Stimulated activated CD4-positive, alpha-beta T cell treated with anti-CD3 and anti-CD28 coated beads, TNF-alpha, amount 100 ng/mL, for 1 hour (primary cell): ENCODE results near the gene PLA2G2C.
"Not testable (repeated sequence)": the region's sequence is repeated elsewhere in the genome, so short reads cannot be mapped to it uniquely, and the experiment has no call there.

ENCODE experiments used
- DNase-seq, 3 donors: peaks; one replicate each; pipeline ENCODE4 v3.0.0-alpha.2; 2020; ENCODE audit warnings: low read depth in 3 of 3, low spot score in 1 of 3

Gene PLA2G2C, protein sequence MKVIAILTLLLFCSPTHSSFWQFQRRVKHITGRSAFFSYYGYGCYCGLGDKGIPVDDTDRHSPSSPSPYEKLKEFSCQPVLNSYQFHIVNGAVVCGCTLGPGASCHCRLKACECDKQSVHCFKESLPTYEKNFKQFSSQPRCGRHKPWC

GRCh38 chr1:20185834-20186782, at the start of gene PLA2G2C, which contains the start of gene UBXN10:
PLA2G2C (minus strand) TSS chr1:20186518; CDS start chr1:20177363, 9,155 bp downstream.
UBXN10 (plus strand) TSS chr1:20186096; CDS start chr1:20190562, 4,466 bp downstream.
- peak in 2 of 3 donors; percentile 2 to 41 for DNase-seq

- DNase-seq, result no peak
Measured at GRCh38 chr1:20234788-20235535, 48.6 kb upstream of the PLA2G2C start.

DNA sequence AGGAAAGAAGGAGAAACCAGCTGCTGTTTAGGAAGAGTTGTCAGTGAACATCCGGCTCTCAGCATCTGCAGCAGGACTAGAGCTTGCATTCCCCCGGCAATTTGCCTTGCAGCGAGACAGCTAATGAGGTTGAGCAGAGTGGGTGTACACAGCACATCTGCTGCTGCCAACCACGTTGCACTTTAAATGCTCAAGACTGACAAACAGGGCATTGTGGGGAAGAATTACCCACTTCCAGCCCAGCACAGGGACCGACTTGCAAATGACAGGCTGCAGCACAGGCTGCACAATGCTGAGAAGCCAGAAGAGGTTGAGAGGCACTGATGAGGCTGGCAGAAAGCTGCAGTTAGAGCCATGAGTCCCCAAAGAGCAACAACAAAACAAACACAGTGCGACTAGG, 47.5 kb upstream of the PLA2G2C start:
- no peak for DNase-seq

DNA sequence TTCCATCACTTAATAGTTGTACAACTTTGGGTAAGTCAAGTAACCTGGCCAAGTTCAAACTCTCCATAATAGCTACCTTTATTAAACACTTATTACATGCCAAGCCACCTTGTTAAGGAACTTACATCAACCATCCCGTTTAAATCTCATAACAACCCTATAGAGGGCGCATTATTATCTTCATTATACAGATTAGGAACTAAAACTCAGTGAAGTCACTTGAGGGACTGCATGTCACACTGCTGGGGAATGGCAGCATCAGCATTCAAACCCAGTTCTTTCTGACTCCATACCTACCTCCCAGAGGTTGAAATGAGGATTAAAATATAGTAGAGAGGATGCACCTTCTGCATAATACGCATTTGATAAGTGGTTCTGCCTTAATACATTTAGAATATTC, 47.1 kb upstream of the PLA2G2C start:
- no peak for DNase-seq

DNA sequence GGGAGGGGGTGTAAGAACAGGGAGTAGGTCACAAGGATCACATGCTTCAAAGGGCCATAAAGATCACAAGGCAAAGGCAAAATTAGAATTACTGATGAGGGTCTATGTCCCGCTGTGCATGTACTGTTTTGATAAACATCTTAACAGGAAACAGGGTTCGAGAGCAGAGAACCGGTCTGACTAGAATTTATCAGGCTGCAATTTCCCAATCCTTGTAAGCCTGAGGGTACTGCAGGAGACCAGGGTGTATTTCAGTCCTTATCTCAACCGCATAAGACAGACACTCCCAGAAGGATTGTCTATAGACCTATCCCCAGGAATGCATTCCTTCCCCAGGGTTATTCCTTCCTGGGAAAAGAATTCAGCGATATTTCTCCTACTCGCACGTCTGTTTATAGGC, 46.2 kb upstream of the PLA2G2C start:
- not testable (repeated sequence) for DNase-seq

DNA sequence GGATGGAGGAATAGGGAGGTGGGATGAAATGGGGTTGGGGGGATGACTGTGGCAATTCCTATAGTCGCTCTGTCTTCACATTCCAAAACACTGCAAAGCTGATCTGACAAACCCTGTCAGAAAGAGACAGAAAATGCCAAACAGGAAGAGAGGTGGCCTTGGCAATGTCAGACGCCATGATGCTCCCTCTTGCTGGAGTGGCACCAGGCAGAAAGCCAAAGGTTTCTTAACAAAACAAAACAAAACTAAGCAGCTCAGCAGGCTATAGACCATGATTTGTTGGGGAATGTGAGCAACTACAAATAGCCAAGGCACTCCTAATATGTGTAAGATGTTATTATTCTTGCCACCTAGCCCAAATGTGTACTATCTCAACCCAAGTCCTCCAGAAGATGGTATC, 42.9 kb upstream of the PLA2G2C start:
- DNase-seq, result no peak

GRCh38 chr1:20228314-20228825, 42.1 kb upstream of the PLA2G2C start:
- no peak for DNase-seq

DNA sequence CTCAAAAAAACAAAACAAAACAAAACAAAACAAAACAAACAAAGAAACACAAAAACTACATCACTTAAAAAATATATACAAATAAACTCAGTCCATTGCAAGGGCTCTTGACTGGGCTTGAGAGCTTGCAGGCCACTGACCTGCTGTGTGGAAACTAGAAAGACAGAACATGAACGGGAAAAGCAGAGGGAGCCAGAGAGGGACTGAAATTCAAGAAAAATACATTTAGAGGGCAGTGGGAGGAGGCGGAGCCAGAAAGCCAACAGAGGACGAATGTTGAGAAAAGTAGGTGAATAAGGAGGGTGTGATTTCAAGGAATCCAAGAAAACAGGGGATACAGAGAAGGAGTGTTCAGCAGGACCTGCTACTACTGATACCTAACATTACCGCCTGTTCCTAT, 41.4 kb upstream of the PLA2G2C start:
- DNase-seq, result no peak

DNA sequence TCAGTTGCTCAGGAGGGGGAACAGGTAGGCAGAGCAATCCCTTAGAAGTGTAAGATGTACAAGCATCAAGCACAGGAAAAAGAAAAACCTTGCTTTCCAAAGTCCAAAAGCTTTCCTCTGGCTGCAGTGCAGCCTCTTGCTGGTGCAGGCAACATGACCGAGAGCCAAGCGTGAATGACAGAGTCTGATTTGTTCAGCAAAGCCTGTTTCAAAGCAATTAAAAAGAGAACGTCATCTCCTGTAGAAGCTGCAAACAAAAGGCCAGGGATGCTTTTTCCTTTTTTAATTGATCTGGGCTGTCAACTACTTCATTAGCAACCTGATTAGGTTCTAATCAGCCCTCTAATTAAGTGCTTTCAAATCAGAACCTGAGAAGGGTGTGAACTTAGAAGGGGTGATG, 38.2 kb upstream of the PLA2G2C start:
- no peak for DNase-seq

GRCh38 chr1:20223551-20224419, 37.5 kb upstream of the PLA2G2C start:
- DNase-seq, result no peak

- DNase-seq, result no peak
Measured at GRCh38 chr1:20223106-20223505, 36.8 kb upstream of the PLA2G2C start.

DNA sequence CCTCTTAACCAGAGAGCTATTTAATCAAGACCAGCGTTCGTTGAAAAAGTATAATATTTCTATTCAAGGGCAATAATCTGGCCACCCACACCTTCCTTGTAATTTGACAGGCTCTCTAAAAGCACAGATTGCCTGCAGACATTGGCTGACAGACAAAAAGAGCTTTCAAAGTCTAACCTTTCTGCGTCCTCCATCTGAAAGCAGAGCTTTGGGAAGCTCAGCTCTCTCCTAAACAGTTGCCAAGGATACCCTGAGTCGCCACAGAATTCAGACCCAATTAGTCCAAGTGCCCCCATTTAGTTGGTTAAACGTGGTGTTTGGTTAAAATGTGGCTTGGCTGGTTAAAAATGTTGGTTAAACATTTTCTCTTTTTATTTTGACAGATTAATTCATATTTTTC, 33.7 kb upstream of the PLA2G2C start:
- no peak for DNase-seq

DNA sequence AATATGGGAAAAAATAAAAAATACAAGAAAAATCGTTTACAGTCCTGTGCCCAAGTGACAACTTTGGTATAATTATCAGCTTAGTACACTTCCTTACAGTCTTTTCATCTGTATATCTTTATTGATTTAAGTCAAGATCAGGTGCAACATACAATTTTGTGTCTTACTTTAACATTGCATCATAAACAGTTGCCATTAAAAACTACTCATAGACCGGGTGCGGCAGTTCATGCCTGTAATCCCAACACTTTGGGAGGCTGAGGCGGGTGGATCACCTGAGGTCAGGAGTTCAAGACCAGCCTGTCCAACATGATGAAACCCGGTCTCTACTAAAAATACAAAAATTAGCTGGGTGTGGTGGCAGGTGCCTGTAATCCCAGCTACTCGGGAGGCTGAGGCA, 32.7 kb upstream of the PLA2G2C start:
- not testable (repeated sequence) for DNase-seq

GRCh38 chr1:20216574-20216973, 30.3 kb upstream of the PLA2G2C start:
- DNase-seq, result no peak

DNA sequence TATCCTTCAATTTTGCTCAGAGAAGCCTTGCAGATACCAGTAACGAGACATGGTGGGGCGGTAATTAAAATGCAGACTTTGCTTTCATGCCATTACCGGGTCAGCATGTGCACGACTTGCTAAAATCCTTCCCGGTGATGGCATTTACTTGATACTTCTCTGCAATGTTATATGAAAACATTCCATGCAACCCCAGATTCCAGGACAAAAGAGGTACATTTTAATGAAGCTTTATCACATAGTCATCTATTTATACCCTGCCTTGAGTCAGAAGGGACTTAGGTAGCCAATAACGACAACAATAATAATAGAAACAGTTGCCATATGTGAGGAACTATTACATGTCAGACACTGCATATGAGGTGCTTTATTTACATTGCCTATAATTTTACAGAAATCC, 29.4 kb upstream of the PLA2G2C start:
- no peak for DNase-seq

DNA sequence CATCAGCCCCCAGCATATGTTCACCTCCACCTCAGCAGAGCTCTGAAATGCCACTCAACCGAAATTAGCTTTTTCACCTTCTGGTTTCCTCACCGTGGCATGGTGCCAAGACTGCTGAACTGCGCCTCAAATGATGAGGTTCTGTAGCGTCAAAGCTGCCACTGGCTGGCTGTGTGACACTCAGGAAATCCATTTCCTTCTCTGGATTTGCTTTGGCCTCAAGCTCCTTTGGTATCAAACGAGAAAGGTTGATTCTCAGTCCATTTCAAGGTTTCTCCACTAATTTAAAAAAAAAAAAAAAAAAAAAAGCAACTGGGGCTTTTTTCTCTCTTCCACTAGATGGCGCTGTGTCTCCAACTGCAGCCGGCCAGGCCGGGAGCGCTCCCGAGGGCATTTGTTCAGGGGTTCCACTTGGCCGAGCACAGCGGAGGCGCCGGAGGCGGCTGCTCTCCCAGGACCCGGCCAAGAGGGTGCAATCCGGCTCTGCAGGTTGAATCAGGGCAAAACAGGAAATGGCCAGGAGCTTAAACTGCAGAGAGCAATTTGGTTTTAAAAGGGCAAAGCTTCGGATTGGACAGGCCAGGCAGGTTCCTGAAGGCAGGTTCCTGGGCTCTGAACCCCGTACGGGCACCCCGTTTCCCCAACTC, 26.5 kb upstream of the PLA2G2C start:
- peak; percentile 7 to 28 (median 10) for DNase-seq

GRCh38 chr1:20212085-20212684, 25.9 kb upstream of the PLA2G2C start:
- no peak for DNase-seq

DNA sequence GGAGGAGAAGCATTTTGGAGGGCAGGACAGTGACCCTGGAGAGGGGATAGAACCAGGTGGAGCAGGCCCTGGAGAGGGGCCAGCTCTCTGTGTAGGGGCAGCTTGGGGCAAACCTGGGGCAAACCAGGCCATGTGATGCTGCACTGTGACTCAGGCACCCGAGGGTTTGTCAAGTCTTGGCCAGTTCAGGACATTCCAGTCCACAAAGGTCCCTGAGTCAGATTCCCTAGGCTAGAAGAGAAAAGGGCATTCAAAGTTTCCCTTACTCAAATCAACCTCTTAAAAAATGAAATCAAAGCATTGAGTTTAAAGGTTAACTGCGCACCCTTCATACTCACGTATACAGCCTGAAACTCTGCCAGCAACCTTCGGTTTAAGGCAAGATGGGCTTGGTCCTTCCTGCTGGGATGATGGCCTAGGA, 25.2 kb upstream of the PLA2G2C start:
- DNase-seq, result no peak

- no peak for DNase-seq
Measured at GRCh38 chr1:20210736-20211460, 24.6 kb upstream of the PLA2G2C start.
